Calu3 (cell line): ENCODE measurements around the gene PROK2. TPM values are rescaled to one million over a fixed set of nuclear protein-coding genes. Genes with fewer than 3 reads are reported as not detected.

Experiments used
- BruUV-seq: library from RNA; stranded (reverse); fragments of 400-500 nt; replicated peaks from 2 replicates; lab custom pipeline; 2021; lab: Mats Ljungman, UMichigan
- CTCF ChIA-PET: fragments of 300-600 bp; sonication (Branson Sonifier 250); formaldehyde crosslinking; loops from one replicate; lab custom pipeline; 2022; ENCODE audit warnings: antibody characterized with exemption; lab: Charles Lee
- DNase-seq: peaks from one replicate; pipeline ENCODE4 v3.0.0; 2022
- H3K27ac Mint-ChIP-seq: one replicate; pipeline ENCODE4 v1.8.0; 2022; ENCODE audit warnings: mixed read lengths; ENCODE audit not compliant: unreplicated experiment
- H3K27me3 Mint-ChIP-seq: one replicate; pipeline ENCODE4 v1.8.0; 2022; ENCODE audit warnings: mixed read lengths; ENCODE audit not compliant: unreplicated experiment
- H3K36me3 Mint-ChIP-seq: one replicate; pipeline ENCODE4 v1.8.0; 2022; ENCODE audit warnings: mild to moderate bottlenecking, moderate library complexity, mixed read lengths; ENCODE audit not compliant: insufficient read depth, unreplicated experiment
- H3K4me1 Mint-ChIP-seq: one replicate; pipeline ENCODE4 v1.8.0; 2022; ENCODE audit warnings: mild to moderate bottlenecking, low read depth, mixed read lengths; ENCODE audit not compliant: unreplicated experiment
- H3K4me3 Mint-ChIP-seq: one replicate; pipeline ENCODE4 v1.8.0; 2022; ENCODE audit warnings: mild to moderate bottlenecking, low read depth, moderate library complexity, mixed read lengths; ENCODE audit not compliant: unreplicated experiment
- H3K9me3 Mint-ChIP-seq: one replicate; pipeline ENCODE4 v1.8.0; 2022; ENCODE audit warnings: low read depth, mixed read lengths; ENCODE audit not compliant: unreplicated experiment
- intact Hi-C: fragments of 100-400 bp; cut with micrococcal nuclease; formaldehyde crosslinking; loops from one replicate; pipeline ENCODE4 v1.10.0; 2022; ENCODE audit not compliant: unreplicated experiment
- total RNA-seq: library from RNA; stranded (reverse); gene quantifications from 2 replicates; pipeline ENCODE4 v1.2.3, GENCODE V29; 2022
- TF ChIP-seq, protein P1 (sequence below): fragments of 200-600 bp; IDR thresholded peaks from one replicate; pipeline ENCODE4 v1.8.0; 2022; ENCODE audit warnings: antibody characterized with exemption; ENCODE audit not compliant: unreplicated experiment

The PROK2 gene
- total RNA-seq, 1 experiment from 2014 or later, result not detected

DNA sequence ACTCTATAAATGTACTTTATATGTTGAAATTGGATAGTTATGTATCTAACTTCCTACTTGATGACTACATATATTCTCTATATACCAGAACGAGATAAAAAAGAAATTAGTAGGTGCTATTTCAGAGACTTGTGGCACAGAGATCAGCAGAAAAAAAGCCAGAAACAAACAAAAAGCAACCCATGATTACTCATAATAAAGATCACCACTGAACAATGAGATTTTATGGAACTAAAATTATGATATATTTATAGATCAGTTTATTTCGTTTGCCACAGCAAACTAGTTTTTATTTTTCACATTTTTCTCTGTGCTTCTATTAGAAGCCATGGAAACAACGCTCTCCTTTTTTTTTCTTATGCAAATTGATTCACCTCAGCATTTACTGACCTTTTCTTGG lies 15.1 kb upstream of the PROK2 start:
- BruUV-seq, result no TSS peak
- no peak for DNase-seq
- intact Hi-C loops, result no loop called here
- no peak overlapping the region for H3K4me3 Mint-ChIP-seq
- CTCF ChIA-PET, result interaction anchor here (0.7 kb wide), 1 partner anchor 544 kb away, joined by 3 read pairs; no protein-coding TSS in a partner anchor
- H3K4me1 Mint-ChIP-seq, result no peaks in the 10 kb centered on the region
- H3K27ac Mint-ChIP-seq, result no peak overlapping the region
- no peaks in the 10 kb centered on the region for H3K9me3 Mint-ChIP-seq
- peaks cover 45% of the 10 kb centered on the region for H3K27me3 Mint-ChIP-seq
- no peaks in the 10 kb centered on the region for H3K36me3 Mint-ChIP-seq
- TF ChIP-seq, protein P1, sequence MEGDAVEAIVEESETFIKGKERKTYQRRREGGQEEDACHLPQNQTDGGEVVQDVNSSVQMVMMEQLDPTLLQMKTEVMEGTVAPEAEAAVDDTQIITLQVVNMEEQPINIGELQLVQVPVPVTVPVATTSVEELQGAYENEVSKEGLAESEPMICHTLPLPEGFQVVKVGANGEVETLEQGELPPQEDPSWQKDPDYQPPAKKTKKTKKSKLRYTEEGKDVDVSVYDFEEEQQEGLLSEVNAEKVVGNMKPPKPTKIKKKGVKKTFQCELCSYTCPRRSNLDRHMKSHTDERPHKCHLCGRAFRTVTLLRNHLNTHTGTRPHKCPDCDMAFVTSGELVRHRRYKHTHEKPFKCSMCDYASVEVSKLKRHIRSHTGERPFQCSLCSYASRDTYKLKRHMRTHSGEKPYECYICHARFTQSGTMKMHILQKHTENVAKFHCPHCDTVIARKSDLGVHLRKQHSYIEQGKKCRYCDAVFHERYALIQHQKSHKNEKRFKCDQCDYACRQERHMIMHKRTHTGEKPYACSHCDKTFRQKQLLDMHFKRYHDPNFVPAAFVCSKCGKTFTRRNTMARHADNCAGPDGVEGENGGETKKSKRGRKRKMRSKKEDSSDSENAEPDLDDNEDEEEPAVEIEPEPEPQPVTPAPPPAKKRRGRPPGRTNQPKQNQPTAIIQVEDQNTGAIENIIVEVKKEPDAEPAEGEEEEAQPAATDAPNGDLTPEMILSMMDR, result no peak

DNA sequence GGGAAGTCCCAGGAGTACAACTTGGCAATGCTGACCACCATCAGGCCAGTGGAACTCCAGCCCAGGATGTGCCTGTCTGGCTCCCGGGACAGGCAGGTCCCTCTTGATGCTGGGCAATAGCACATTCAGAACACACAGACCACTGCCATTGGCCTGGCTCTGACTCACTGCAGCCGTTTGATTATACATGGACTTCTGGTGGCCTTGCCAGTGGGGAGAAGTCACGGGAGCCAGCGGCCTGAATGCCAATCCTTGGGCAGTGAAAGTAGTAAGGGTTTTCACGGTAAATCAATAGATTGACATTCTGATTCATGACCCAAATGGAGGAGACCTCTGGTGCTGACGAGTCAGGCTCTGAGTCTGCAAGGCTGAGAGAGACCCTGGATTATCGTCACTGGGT lies 12.5 kb upstream of the PROK2 start:
- TF ChIP-seq, protein P1, result no peak
- CTCF ChIA-PET, result no interaction called here
- H3K9me3 Mint-ChIP-seq, result no peaks in the 10 kb centered on the region
- H3K27ac Mint-ChIP-seq, result no peak overlapping the region
- no peak overlapping the region for H3K4me3 Mint-ChIP-seq
- BruUV-seq, result no TSS peak
- no peaks in the 10 kb centered on the region for H3K4me1 Mint-ChIP-seq
- H3K36me3 Mint-ChIP-seq, result no peaks in the 10 kb centered on the region
- intact Hi-C loops, result no loop called here
- DNase-seq, result no peak
- peaks cover 48% of the 10 kb centered on the region for H3K27me3 Mint-ChIP-seq

DNA sequence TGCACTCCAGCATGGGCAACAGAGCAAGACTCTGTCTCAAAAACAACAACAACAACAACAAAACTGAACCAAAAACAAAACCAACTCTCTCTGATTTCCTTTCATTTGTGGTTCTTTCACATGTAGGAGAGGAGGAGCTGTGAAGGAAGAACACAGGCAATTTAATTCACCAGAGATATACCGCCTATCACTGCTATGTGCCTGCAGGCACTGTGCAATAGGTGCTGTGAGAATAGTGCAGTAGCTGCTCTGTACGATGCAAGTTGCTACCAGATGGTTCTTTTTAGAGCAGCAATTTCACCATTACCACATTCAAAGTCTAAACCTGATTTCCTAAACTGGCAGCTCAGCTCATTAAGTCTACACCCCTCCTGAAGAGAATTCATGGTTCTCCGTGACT lies 11.3 kb upstream of the PROK2 start:
- Mint-ChIP-seq H3K36me3 (no peaks in the 10 kb centered on the region), H3K9me3 (no peaks in the 10 kb centered on the region), H3K4me1 (no peaks in the 10 kb centered on the region), H3K27me3 (peaks cover 45% of the 10 kb centered on the region), H3K4me3 (no peak overlapping the region), H3K27ac (no peak overlapping the region)
- CTCF ChIA-PET, result no interaction called here
- BruUV-seq, result no TSS peak
- TF ChIP-seq, protein P1, result no peak
- intact Hi-C loops, result no loop called here
- DNase-seq, result no peak

DNA sequence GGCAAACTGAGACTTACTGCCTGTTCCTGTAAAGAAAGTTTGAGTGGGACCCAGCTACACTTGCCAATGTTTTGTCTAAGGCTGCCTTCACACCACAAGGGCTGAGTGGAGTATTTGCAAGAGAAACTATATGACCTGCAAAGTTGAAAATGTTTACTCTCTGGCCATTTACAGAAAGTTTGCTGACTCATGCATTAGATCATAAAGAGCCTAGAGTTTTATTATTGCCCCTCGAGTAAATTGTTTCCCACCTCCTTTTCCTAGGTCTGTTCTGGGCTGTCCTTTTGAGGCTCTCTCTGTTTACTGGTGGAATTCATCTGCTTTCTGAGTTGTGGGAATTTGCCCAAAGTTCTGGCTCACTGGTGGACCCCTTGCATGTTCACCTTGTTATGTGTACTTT lies 6.7 kb upstream of the PROK2 start:
- intact Hi-C loops, result no loop called here
- H3K4me1 Mint-ChIP-seq, result no peaks in the 10 kb centered on the region
- no peak for DNase-seq
- no peak overlapping the region for H3K4me3 Mint-ChIP-seq
- no peaks in the 10 kb centered on the region for H3K36me3 Mint-ChIP-seq
- no TSS peak for BruUV-seq
- TF ChIP-seq, protein P1, result no peak
- peaks cover 36% of the 10 kb centered on the region for H3K27me3 Mint-ChIP-seq
- no peak overlapping the region for H3K27ac Mint-ChIP-seq
- no peaks in the 10 kb centered on the region for H3K9me3 Mint-ChIP-seq
- CTCF ChIA-PET, result no interaction called here
